HG02623 (cell line): ENCODE results near the gene DNAJC25.
"Not testable (repeated sequence)": the region's sequence is repeated elsewhere in the genome, so short reads cannot be mapped to it uniquely, and the experiment has no call there.

Source experiments
- ATAC-seq: cut with Tn5 transposase; IDR thresholded peaks from one replicate; pipeline ENCODE4 v1.9.1; 2021; ENCODE audit warnings: moderate library complexity; ENCODE audit not compliant: unreplicated experiment

The DNAJC25 gene

DNA sequence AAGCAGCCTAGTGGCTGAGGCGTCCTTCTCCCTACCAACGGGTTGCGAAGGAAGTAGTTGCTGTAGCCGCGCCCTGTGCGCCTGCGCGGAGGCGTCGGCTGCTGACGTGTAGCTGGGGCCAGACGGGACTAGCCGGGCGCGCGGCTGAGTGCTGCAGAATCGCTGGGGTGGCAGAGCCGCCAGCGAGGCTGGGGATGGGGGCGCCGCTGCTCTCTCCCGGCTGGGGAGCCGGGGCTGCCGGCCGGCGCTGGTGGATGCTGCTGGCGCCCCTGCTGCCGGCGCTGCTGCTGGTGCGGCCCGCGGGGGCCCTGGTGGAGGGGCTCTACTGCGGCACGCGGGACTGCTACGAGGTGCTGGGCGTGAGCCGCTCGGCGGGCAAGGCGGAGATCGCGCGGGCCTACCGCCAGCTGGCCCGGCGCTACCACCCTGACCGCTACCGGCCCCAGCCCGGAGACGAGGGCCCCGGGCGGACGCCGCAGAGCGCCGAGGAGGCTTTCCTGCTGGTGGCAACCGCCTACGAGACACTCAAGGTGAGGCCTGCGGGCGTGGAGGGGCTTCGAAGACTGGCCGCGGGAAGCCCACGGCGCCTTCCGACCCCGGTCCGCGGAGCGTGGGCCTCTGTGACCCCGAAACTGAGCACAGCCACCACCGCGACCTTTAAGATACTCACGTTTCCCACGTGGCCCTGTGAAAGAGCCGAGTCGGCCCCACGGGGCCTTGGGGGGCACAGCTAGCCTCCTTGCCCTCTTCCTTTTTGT, at the start of gene DNAJC25:
DNAJC25 (plus strand) TSS at position 121 of the 758 bp plus-strand sequence; CDS start at position 195, 74 bp downstream.
- peak; percentile 97 for ATAC-seq

DNA sequence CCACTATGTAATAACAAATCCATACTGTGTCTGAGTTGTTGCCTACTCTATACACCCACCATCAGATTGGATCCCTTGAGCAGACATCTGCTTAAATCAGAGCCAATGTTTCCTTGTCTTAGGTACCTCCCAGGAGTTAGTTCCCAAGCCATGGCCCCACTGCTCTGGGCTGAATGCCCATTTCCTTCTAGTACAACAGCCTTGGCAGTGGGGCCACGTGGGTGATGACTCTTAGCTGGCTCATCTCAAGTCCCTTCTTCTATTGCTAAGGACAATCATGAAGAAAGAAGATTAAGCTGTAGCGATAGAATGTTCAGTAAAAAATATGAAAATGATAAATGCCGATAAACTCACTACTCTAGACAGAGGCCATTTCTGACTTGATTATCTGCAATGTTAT, 48.2 kb upstream of the DNAJC25 start:
- ATAC-seq = no peak

DNA sequence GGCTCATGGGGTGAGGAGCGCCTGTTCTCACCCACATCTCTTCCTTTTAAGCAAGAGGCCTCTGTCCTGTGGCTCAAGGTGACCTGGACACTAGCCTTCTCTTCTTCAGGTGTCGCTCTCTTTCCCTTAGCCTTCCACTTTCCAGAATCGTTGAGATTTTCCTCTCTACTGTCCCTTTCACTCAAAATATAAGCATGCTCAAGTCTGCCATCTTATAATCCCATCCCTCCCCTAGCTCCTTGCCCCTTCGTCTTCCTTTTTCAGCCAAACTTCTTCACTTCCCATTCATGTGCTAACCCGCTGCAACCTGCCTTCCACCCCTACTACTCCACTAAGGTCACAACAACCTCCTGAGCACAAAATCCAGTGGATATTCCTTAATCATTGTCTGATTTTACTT, 44.8 kb upstream of the DNAJC25 start:
- no peak for ATAC-seq

DNA sequence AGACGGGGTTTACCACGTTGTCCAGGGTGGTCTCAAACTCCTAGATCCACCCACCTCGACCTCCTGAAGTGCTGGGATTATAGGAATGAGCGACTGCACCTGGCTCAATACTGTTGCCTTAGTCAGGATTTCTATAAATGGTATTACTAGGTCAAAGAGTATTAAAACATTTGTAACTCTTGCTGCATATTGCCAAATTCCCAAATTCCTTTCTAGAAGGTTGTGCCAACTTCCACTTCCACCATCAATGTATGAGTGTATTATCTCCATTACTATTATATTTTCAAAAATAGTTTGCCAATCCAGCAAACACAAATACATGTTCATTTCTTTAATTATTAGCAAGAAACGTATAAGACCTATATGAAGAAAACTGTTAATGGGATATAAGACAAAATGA, 42.3 kb upstream of the DNAJC25 start:
- ATAC-seq = no peak

DNA sequence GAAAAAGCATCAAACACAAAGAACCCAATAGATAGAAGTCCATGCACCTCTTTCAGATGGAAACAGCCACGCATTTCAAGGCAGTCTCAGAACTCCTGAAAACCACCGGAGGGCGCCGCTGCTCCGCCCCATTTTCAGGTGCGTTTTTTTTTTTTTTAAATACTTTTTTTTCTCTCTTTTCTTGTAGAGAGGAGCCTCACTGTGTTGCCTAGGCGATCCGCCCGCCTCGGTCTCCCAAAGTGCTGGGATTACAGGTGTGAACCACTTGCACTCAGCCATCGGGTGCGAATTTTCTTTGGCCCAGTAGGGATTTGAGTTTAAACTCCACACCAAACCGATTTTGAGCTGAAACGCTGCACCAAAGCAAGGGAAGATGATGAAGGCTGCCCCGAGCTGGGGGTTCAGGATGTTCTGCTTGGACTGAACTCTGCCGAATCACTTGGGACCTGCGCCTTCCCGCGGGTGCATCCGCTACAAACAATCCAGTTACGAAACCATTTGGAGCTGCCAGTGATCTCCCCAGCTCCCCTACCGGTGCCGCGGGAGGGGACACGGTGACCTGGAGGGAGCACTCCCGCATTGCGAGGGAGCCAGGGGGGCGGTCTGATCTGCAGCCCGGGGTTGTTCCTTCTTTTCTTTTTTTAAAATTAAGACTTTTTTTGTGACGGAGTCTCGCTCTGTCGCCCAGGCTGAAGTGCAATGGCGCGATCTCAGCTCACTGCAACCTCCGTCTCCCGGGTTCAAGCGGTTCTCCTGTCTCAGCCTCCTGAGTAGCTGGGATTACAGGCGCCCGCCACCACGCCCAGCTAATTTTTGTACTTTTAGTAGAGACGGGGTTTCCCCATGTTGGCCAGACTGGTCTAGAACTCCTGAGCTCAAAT, 33.0 kb upstream of the DNAJC25 start:
- no peak for ATAC-seq

DNA sequence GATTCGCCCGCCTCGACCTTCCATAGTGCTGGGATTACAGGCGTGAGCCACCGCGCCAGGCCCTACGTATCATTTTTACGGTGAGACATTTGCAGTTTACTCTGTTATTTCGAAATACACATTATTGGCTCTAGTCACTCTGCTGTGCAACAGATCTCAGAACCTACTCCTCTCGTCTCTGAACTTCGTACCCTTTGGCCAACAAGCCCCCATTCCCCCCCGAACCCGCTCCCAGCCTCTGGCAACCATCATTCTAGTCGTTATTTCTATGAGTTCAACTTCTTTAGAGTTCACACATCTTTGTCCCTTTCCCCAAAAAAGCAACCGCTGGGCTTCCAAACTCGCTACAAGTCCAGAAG, 32.4 kb upstream of the DNAJC25 start:
- no peak for ATAC-seq

DNA sequence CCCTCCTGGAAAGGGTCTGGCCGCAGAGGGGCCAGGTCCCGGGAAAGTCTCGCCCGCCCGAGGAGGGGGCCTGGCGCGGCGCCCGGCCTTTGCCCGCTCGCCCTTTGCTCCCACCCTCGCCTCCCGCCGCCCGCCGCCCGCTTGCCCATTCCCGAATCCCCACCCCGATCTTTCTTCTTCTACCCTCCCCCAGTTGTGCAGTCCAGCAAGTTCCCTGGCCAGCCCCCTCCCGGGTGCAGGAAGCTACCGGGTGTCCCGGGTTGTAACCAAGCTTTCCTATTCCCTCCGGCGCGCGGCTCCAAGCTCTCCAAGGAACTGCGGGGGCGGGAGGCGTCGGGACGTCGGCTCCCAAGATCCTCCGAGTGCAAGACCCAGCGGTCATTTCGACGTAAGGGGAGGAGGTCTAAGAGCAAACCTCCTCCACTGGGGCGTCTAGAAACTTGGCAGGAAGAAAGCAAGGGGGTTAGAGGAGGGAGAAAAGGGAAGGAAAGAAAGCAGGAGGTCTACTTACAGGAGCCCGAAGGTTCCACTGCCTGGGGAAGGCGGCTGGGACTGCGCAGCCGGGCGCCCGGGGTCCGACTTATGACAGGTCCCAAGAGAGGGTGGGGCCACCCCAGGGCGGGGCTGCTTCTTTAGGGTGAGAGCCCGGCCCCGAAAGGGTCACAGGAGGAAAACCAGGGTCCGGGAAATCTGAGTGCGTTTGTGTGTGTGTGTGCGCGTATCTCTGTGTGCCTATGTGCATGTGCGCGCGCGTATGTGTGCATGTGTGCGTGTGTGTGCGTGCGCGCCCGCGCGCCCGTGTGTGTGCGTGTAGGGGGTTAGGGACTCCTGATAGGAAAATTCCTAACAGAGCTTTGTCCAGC, 31.8 kb upstream of the DNAJC25 start, which contains the start of gene PTGR1:
PTGR1 (minus strand) TSS at position 556 of the 863 bp plus-strand sequence. CDS start 2,225 bp downstream, outside the sequence.
- no peak for ATAC-seq

DNA sequence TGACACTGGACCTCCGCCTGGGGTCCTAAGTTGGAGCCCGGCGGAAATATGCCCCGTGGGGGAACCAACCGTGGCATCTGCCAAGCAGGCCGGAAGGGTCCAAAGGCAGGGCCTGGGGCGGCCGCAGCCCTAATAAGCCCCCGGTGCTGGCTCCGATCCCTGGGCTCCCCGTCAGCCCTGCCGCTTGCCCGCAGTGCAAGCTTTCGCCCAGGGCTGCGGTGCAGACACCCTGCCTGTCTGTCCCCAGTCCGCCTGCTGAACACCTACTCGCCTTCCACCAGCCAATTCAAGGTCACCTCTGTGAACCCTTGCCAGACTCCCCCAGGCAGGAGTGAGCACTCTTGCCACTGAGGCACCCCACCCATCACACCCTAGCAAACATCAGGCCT, 31.2 kb upstream of the DNAJC25 start:
- ATAC-seq = no peak

DNA sequence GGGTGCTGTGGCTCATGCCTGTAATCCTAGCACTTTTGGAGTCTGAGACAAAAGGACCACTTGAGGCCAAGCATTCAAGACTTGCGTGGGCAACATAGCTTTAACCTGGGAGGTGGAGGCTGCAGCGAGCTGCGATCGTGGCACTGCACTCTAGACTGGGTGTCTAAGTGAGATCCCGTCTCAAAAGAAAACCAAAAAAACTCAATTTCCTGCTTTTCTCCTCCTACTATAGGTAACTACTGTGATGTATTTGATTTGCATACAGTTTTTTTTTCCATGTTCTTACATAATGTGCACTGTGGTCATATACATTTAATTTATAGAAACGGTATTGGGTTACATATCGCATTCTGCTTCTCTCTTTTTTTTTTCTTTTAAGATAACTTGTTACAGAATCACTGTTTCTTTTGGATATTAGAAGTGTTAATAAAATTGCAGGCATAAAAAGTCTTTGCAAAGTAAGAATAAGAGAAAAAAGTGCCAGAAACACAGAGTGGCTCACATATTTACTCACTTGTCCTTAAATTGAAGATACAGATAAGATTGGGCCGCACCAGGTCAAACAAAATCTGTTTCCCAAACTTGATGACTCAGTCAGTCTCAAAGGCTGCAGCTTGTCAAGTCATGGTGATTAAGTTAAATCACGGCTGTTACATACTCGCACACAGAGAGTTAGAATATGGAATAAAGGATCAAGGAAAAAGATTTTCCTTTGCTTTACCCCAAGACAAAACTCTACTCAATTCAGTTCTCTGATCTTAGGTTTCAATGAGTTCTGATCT, 29.7 kb upstream of the DNAJC25 start:
- ATAC-seq = no peak

DNA sequence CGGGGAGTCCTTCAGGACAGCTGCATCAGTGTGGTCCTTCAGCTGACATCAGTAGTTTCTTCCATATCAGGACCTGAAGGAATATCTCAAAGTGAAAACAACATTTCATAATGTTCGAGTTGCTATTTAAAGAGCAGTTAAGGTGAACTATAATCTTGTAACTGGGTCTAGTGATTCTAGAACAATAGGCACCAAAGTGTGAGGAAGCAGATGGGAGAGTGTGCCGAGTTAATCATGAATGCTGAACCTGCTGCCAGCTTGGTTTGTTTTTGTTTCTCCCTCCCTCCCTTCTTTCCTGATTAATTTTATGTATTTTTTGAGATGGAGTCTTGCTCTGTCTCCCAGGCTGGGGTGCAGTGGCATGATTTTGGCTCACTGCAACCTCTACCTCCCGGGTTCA, 28.1 kb upstream of the DNAJC25 start:
- ATAC-seq = no peak

GRCh38 chr9:111604054-111604615, 27.0 kb upstream of the DNAJC25 start:
- no peak for ATAC-seq

DNA sequence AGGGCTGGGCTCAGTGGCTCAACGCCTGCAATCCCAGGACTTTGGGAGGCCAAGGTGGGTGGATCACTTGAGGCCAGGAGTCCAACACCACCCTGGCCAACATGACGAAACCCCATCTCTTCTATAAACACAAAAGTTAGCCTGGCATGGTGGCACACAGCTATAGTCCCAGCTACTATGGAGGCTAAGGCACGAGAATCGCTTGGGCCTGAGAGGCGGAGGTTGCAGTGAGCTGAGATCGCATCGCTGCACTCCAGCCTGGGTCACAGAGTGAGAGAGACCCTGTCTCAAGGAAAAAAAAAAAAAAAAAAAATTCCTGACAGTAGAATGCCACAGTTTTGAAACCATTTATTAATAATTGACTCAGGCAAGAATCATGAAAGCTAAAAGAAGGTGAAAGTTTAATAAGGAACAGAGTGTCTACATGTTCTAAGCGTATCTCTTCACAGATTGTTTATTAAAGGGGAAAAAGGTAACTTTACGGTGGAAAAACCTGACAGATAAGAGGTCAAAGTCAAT, 26.0 kb upstream of the DNAJC25 start:
- ATAC-seq = no peak

GRCh38 chr9:111610149-111610548, 21.0 kb upstream of the DNAJC25 start:
- no peak for ATAC-seq

DNA sequence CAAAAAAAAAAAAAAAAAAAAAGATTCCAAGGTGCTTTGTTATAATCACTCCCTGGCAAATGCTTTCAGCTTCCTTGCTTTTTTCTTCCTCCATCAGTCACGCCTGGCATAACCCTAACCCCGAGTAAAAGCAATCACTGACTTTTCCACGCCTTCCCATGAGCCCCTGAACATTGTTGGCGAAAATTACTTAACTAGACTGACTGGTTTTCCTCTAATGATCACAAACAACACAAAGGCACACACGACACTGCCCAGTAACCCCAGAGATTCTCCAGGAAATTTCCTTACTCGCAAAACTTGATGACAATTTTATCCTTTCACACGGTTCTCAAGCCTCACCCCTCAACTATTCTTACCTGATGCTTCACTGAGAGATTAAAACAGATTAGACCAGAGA, 20.3 kb upstream of the DNAJC25 start:
- no peak for ATAC-seq

DNA sequence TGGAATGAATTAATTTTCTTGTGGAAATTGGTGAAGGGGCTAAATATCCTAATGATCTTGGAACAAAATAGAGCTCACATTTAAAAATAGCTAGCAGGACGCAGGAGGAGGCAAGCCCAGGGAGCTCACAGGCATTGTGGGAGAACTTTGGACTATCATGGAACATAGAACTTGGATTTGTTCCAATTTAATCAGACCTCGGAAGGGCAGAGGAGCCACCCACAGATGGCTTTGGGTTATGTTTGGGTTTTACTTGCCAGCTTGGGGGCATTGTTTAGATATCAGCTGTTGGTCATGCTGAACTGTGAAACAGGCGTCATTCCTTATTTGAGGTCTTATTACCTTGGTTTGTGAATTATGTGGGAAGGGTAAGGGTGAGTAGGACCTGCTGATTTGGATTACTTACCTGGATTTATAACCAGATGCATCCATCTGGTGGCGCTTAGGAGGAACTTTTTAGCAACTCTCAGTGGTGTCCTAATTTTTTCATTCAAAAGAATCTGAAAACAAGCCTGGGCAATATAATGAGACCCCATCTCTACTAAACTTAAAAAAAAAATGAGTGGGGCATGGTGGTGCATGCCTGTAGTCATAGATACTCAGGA, 17.6 kb upstream of the DNAJC25 start:
- no peak for ATAC-seq

DNA sequence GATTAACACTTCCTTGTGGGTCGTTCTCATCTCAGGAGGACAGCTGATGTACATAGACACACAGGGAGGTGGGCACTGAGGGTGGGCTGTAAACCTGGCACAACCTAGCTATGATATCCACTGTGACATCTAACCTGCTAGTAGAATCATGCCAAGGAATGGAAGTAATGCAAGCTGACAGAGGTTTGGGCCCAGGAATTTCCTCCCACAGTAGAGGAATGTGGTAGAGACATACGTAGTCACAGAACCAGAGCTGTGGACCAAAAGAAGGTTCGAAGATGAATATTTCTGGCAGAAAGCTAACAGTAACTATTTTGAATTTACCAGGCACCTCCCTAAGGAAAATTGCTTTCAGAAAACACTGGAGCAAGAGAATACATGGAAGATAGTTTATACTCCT, 15.2 kb upstream of the DNAJC25 start:
- no peak for ATAC-seq

- ATAC-seq = not testable (repeated sequence)
These were observed 13.8 kb upstream of the DNAJC25 start for GRCh38 chr9:111617349-111617748.

DNA sequence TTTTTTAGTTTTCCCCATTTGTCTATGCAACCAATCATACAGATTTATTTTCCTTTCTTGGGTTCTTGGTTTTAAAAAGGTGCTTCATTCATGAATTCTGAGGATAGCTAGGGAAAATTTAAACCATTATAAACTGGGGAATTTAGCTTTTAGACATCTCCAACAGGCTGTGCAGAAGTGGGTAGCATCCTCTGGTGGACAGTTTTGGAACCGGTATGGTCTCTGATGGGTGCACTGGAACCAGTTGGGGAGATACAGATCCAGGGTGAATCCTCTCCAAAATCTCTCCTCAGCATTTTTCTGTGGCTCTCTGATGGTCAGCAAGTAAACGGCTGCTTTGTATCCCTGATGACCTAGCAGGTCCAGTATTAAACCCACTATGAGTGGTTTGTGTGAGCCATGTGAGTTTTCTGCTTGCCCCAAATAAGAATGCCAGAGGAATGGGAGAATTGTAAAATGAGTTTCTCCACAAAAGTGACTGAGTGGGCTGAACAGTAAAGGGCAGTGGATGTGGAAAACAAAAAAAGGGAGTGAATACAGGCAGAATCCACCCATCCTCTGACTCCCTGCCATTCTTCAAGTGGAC, 9.1 kb upstream of the DNAJC25 start:
- no peak for ATAC-seq

GRCh38 chr9:111622626-111623025, 8.5 kb upstream of the DNAJC25 start:
- no peak for ATAC-seq
